ENCODE data around the gene SFXN4.

GRCh38 chr10:119135513-119135881 lies 30.0 kb downstream of the SFXN4 start:
- TF ChIP-seq, protein P1, sequence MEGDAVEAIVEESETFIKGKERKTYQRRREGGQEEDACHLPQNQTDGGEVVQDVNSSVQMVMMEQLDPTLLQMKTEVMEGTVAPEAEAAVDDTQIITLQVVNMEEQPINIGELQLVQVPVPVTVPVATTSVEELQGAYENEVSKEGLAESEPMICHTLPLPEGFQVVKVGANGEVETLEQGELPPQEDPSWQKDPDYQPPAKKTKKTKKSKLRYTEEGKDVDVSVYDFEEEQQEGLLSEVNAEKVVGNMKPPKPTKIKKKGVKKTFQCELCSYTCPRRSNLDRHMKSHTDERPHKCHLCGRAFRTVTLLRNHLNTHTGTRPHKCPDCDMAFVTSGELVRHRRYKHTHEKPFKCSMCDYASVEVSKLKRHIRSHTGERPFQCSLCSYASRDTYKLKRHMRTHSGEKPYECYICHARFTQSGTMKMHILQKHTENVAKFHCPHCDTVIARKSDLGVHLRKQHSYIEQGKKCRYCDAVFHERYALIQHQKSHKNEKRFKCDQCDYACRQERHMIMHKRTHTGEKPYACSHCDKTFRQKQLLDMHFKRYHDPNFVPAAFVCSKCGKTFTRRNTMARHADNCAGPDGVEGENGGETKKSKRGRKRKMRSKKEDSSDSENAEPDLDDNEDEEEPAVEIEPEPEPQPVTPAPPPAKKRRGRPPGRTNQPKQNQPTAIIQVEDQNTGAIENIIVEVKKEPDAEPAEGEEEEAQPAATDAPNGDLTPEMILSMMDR (IDR thresholded peaks at IDR 0.05): no peak
- no peak for TF ChIP-seq POLR2A (IDR thresholded peaks at IDR 0.05)

Measured in ovary (tissue), 3 donors.